Aorta (tissue), 5 donors: ENCODE data around the gene CDK6. TPM values are rescaled to one million over a fixed set of nuclear protein-coding genes. Genes with fewer than 3 reads are reported as not detected.
"Not testable (repeated sequence)": the region's sequence is repeated elsewhere in the genome, so short reads cannot be mapped to it uniquely, and the experiment has no call there.

ENCODE experiments used
- ATAC-seq: fragments of 200-7000 bp; cut with Tn5 transposase; one replicate; pipeline ENCODE4 v1.9.1; 2022; ENCODE audit warnings: moderate library complexity; ENCODE audit not compliant: low FRiP score
- DNase-seq, 2 donors: peaks; one replicate each; pipeline ENCODE4 v3.0.0-alpha.2; 2020
- H3K27ac ChIP-seq, 2 donors: one replicate each; pipeline ENCODE4 v1.5.1; 2013; ENCODE audit warnings: low read length in 2 of 2, mild to moderate bottlenecking in 2 of 2, moderate library complexity in 2 of 2, control low read depth in 1 of 2, inconsistent platforms in 1 of 2, low read depth in 1 of 2
- H3K27me3 ChIP-seq, 2 donors: one replicate each; pipeline ENCODE4 v1.6.1; 2013; ENCODE audit warnings: control low read depth in 1 of 2, low read length in 1 of 2, mild to moderate bottlenecking in 1 of 2, moderate library complexity in 1 of 2; ENCODE audit not compliant: insufficient read depth in 2 of 2, control insufficient read depth in 1 of 2
- H3K36me3 ChIP-seq, 2 donors: one replicate each; pipeline ENCODE4 v1.6.1; 2013; ENCODE audit warnings: control low read depth in 1 of 2, low read length in 1 of 2, mild to moderate bottlenecking in 1 of 2; ENCODE audit not compliant: insufficient read depth in 2 of 2, control insufficient read depth in 1 of 2
- H3K4me1 ChIP-seq, 2 donors: one replicate each; pipeline ENCODE4 v1.6.1; 2013; ENCODE audit warnings: low read length in 2 of 2, control low read depth in 1 of 2, mild to moderate bottlenecking in 1 of 2, moderate library complexity in 1 of 2; ENCODE audit not compliant: insufficient read depth in 2 of 2, control insufficient read depth in 1 of 2
- H3K4me3 ChIP-seq, 2 donors: one replicate each; pipeline ENCODE4 v1.5.1; 2013; ENCODE audit warnings: low read length in 2 of 2, control low read depth in 1 of 2, mild to moderate bottlenecking in 1 of 2
- H3K9me3 ChIP-seq: one replicate; pipeline ENCODE4 v1.6.1; 2013; ENCODE audit warnings: mild to moderate bottlenecking, low read length; ENCODE audit not compliant: control insufficient read depth
- WGBS, 2 donors: extraction: QIAGEN DNeasy Blood & Tissue Kit; methylation state at CpG; one replicate each; pipeline ENCODE4 v1.1.7; 2013; 5-methylcytosine and 5-hydroxymethylcytosine counted together
- intact Hi-C, 2 donors: fragments of 100-400 bp; cut with DNase I; formaldehyde crosslinking; loops; one replicate each; pipeline versions ENCODE4 v1.14.2 to v1.15.0; 2022
- polyA plus RNA-seq, 2 donors: library from polyadenylated mRNA; stranded (reverse); fragments of 200-250 nt; gene quantifications; one replicate each; pipeline ENCODE4 v1.2.3, GENCODE V29; 2013
- total RNA-seq, 2 donors: library from RNA; stranded (reverse); fragmentation: NEBNext Ultra II Directional; extraction: Animal tissue kit (Norgen Biotek cat#: 25700); gene quantifications; one replicate each; pipeline ENCODE4 v1.2.1, GENCODE V29; 2021
- donor health status: healthy with polysubstance abuse.
- donor health status: Bipolar disorder and iron deficiency.
- donor health status: DM: no; HTN: no; CAD: no.
- donor health status: DM: no; HTN: no; CAD: no.
- donor health status: DM: yes; HTN: yes; CAD: no.

CDK6 gene
- total and polyA plus RNA-seq, 4 donors: 2.8 to 26.0 (median 11.4) TPM

DNA sequence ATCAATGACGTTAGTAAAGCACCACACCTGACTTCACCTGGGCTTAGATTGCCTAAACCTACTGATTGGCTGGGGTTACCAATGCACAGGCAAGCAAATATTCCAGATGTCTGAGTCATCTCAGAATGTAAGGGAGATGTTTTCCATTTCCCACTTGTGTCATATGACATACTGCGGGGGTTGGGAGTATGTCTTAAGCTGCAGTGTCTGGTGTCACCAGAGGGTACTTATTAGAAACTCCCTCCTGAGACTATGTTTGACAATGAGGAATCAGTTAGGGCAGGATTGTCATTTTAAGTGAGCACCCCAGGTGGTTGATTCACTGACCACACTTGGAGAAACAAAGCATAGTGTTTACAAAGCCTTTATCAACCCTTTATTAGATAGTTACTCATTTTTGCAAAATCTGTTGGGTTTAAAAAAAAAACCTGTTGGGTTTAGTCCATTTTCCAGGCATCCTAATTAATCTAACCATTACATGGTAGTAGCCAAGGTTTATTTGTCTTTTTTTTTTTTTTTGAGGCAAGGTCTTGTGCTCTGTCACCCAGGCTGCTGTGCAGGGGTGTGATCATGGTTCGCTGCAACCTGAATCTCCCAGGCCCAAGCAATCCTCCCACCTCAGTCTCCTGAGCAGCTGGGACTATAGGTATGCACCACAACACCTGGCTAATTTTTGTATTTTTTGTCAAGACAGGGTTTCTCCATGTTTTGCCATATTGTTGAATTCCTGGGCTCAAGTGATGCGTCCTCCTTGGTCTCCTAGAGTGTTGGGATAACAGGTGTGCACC, 72.5 kb downstream of the CDK6 start:
- 95 to 96% methylated on average over 4 of the region's 4 CpGs for WGBS, 2 donors

DNA sequence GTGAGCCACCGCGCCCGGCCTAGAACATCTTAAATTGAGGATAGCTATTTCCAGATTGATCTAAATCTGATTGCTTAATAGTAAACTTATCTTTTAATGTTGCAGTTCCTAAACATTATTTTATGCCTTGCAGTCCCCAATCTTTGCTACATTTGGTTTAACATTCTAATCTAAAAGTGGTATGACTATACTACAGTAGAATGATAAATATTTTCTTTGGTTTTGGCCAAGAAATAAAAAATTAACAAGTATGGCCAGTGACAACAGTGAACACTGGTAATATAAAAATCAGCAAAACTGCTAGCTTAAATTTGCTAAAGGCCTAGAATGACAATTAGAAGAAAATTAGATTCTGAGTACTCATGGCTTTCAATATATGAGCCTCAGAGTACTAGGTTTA, 73.5 kb downstream of the CDK6 start:
- no peak overlapping the region for H3K4me3 ChIP-seq
- DNase-seq: no peak
- H3K36me3 ChIP-seq: no peaks in the 10 kb centered on the region
- ATAC-seq: no peak
- intact Hi-C loops: loop anchor here in 1 of 2 donors (10.0 kb wide), 1 partner anchor 72 kb away; the partner anchor contains the start of gene CDK6
- H3K27me3 ChIP-seq: no peaks in the 10 kb centered on the region
- WGBS, 2 donors: 24 to 31% methylated on average over 3 of the region's 3 CpGs
- no peaks in the 10 kb centered on the region for H3K9me3 ChIP-seq
- H3K27ac ChIP-seq: peak overlapping the region in 1 of 2 donors; percentile 48
- H3K4me1 ChIP-seq: peaks cover 4 to 10% of the 10 kb centered on the region in 2 donors

More for the DNA sequence above, 72.5 kb downstream of the CDK6 start:
- H3K4me3 ChIP-seq: no peak overlapping the region
- ATAC-seq (no peak), DNase-seq (no peak)
- intact Hi-C loops: loop anchor here in 1 of 2 donors (10.0 kb wide), 1 partner anchor 71 kb away; the partner anchor contains the start of gene CDK6
- H3K36me3 ChIP-seq: no peaks in the 10 kb centered on the region
- no peaks in the 10 kb centered on the region for H3K27me3 ChIP-seq
- peak overlapping the region in 1 of 2 donors; percentile 19 for H3K27ac ChIP-seq
- H3K4me1 ChIP-seq: peaks cover 4 to 10% of the 10 kb centered on the region in 2 donors
- H3K9me3 ChIP-seq: no peaks in the 10 kb centered on the region

DNA sequence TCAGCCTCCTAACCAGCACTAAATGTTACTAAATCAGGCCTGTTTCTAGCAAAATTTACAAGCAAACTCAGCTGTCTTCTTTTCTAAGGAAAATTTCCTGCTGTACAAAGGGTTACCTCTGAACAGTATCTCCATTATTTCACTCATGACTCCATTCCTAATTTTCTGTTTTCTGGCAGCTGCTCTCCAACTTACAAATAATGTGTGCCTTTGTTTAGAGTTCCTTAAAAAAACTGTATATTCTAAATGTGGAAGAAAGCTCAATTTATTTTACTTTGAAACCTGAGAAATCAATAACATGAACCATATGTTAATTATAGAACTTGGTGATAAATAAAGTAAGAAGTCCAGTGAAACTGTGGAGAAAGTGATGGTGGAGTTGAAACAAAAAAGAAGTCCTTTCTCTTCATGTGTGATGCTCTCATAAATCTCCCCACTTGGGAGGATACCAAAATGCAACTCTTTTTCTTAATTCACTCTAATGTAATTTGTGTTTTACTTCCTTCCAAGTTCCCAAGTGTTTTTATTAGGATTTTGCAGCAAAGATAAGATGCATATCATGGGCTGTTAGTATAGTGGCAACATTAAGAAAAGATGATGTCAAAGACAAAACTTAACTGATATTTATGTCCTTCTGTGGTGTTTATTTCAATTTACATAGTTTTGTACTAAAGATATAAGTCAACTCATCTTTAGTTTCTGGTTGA, 74.8 kb downstream of the CDK6 start:
- no peak for ATAC-seq
- no peaks in the 10 kb centered on the region for H3K9me3 ChIP-seq
- H3K27ac ChIP-seq: no peak overlapping the region
- peaks cover 4 to 9% of the 10 kb centered on the region in 2 donors for H3K4me1 ChIP-seq
- no peak overlapping the region for H3K4me3 ChIP-seq
- intact Hi-C loops: loop anchor here in 1 of 2 donors (10.0 kb wide), 1 partner anchor 73 kb away; the partner anchor contains the start of gene CDK6
- no peak for DNase-seq
- no peaks in the 10 kb centered on the region for H3K36me3 ChIP-seq
- H3K27me3 ChIP-seq: no peaks in the 10 kb centered on the region

DNA sequence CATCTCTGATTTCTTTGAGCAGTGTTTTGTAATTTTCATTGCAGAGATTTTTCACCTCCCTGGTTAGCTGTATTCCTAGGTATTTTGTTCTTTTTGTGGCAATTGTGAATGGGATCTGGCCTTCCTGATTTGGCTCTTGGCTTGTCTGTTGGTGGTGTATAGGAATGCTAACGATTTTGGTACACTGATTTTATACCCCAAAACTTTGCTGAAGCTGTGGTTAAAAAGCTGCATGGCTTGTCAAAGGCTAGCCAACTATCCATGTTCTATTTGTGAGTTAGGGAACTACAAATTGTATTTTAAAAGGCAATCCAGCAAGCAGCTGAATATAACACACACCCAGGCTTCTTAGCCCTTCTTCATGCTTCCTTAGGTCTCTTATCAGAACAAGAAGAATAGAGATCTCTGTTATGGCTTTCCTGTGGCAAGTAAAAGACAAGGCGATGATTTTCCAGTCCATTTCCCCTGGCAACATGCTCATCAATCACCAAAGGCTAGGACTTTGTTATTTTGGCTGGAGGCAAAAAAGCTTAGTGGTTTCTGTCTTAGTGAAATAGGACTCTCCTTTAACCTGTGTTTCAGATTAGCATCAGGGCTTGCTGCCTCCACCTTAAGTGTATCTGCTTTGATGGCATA, 77.5 kb downstream of the CDK6 start:
- Histone ChIP-seq H3K4me1 (peaks cover 0 to 4% of the 10 kb centered on the region in 2 donors), H3K9me3 (no peaks in the 10 kb centered on the region), H3K27ac (no peak overlapping the region), H3K4me3 (no peak overlapping the region), H3K27me3 (no peaks in the 10 kb centered on the region), H3K36me3 (no peaks in the 10 kb centered on the region)
- intact Hi-C loops: no loop called here
- WGBS, 2 donors: 87% methylated on average over 2 of the region's 2 CpGs
- ATAC-seq: no peak
- no peak for DNase-seq

DNA sequence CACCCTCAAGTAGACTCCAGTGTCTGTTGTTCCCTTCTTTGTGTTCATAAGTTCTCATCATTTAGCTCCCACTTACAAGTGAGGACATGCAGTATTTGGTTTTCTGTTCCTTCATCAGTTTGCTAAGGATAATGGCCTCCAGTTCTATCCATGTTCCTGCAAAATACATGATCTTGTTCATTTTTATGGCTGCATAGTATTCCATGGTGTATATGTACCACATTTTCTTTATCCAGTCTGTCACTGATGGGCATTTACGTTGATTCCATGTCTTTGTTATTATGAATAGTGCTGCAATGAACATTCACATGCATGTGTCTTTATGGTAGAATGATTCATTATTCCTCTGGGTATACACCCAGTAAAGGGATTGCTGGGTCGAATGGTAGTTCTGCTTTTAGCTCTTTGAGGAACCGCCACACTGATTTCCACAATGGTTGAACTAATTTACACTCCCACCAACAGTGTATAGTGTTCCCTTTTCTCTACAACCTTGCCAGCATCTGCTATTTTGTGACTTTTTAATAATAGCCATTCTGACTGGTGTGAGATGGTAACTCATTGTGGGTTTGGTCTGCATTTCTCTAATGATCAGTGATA, 79.0 kb downstream of the CDK6 start:
- H3K27ac ChIP-seq, ATAC-seq, H3K4me1 ChIP-seq, H3K36me3 ChIP-seq, intact Hi-C loops, H3K27me3 ChIP-seq, H3K4me3 ChIP-seq, DNase-seq, H3K9me3 ChIP-seq: not testable (repeated sequence)
- WGBS, 2 donors: 88 to 92% methylated on average over 3 of the region's 3 CpGs

DNA sequence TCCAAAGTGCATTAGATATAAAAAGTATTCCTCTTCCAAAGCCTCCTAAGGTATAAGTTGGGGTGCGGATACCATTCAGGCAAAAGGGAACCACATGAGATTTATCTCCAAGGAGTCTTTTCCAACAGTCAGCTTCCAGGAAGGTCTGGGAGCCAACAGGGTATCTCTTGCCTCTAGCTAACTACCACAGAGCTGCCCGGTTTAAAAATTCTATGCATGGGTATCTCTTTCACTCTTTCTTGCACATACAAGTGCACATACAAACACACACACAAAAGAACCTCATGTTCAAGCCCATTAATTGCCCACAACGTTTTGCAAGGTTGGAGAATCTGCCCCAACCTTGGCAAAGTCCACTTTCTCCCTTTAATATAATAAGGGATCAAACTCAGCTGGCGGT, 80.7 kb downstream of the CDK6 start:
- H3K36me3 ChIP-seq: no peaks in the 10 kb centered on the region
- DNase-seq (no peak), ATAC-seq (no peak)
- no peaks in the 10 kb centered on the region for H3K4me1 ChIP-seq
- intact Hi-C loops: no loop called here
- H3K9me3 ChIP-seq: no peaks in the 10 kb centered on the region
- 64 to 65% methylated on average over 4 of the region's 4 CpGs for WGBS, 2 donors
- no peaks in the 10 kb centered on the region for H3K27me3 ChIP-seq
- H3K4me3 ChIP-seq: no peak overlapping the region
- no peak overlapping the region for H3K27ac ChIP-seq

DNA sequence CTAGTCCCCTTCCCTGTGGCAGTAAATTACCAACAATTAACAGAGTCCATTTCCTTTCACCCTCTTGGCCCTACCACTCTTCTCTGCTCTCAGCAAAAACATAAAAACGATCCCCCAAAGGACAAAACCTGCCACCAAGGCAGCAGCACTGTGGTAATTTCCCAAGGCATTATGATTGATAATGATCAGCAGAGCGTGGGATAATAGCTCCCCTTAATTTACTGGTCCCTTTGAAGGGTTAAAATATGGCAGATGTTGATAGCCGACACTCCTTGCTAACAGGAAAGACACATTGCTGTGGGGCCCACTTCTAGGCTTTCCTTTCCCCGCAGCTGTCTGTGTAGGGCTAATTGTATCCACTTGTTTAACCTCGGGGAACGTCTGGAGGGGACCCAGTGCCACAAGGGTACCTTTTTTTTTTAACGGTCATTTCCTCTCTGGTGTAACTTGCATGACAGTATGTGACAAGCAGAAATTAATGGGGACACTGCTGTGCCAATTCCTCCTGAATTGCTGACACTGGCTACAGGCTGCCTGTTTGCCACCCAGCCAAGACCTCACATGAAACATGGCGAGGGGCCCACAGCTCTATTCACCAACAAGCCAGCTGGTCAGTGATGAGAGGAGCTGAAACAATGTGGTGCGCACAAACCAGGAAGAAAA, 81.3 kb downstream of the CDK6 start:
- DNase-seq (no peak), ATAC-seq (no peak)
- intact Hi-C loops: no loop called here
- H3K9me3 ChIP-seq: no peaks in the 10 kb centered on the region
- no peaks in the 10 kb centered on the region for H3K27me3 ChIP-seq
- H3K27ac ChIP-seq: no peak overlapping the region
- no peaks in the 10 kb centered on the region for H3K4me1 ChIP-seq
- WGBS, 2 donors: 23 to 32% methylated on average over 9 of the region's 9 CpGs
- H3K4me3 ChIP-seq: no peak overlapping the region
- H3K36me3 ChIP-seq: no peaks in the 10 kb centered on the region

DNA sequence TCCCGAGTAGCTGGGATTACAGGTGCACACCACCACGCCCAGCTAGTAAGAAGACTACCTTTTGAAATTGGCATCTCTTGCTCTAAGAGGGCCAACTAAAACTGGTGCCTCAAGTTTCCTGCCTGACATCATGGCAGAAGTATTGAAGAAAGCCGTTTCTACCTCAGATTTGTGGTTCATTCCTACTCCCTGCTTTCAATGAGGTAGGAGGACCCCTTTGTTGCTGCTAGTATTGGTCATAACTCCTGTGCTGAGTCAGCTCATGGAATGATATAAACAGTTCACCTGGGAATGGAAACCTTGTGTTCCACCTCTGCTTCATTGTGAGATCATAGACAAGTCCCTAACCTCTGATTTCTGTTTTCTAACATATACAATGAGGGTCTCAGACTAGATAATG, 82.8 kb downstream of the CDK6 start:
- Histone ChIP-seq H3K9me3 (no peaks in the 10 kb centered on the region), H3K36me3 (no peaks in the 10 kb centered on the region), H3K4me1 (no peaks in the 10 kb centered on the region), H3K27ac (no peak overlapping the region), H3K27me3 (no peaks in the 10 kb centered on the region), H3K4me3 (no peak overlapping the region)
- WGBS, 2 donors: 78 to 82% methylated on average over 3 of the region's 3 CpGs
- ATAC-seq: no peak
- DNase-seq: no peak
- intact Hi-C loops: no loop called here
